Stimulated activated CD4-positive, alpha-beta T cell treated with anti-CD3 and anti-CD28 coated beads, Interleukin-2, amount 100 ng/mL, for 24 hours (primary cell): ENCODE measurements around the gene CD82.
A peak's percentile ranks its signal among the peaks of the same experiment; 100 is the strongest.

Experiments used
- DNase-seq, 2 donors: peaks; one replicate each; pipeline ENCODE4 v3.0.0-alpha.2; 2020

CD82 gene

DNA sequence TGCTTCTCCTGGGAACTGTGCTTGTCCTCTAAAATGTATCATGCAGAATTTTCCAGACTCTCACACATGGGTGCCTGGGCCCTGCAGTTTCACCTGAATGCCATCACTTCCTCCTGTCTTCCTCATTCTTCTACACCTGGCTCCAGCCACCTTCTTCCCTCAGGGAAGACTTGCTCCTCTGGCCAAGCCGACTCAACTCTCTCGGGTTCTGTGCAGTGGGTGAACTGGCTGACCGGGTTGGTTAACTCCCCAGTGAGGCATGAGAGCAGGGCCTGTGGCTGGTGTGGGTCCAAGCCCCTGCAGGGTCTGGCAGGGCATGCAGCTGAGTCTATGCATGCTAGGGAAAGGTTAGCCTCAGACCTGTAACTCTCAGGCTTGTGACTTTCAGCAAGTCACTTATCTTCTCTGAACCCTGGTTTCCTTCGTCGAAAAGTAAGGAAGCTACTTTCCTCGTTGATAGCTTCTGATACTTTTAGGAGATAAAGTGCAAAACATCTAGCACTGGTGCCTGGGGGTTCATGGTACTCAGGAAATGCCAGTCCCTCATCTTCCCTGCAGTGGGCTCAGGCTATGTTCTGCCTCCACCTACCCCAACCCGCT lies 11.9 kb downstream of the CD82 start:
- no peak for DNase-seq

- DNase-seq, result no peak
These were observed 12.8 kb downstream of the CD82 start for GRCh38 chr11:44578279-44578678.

DNA sequence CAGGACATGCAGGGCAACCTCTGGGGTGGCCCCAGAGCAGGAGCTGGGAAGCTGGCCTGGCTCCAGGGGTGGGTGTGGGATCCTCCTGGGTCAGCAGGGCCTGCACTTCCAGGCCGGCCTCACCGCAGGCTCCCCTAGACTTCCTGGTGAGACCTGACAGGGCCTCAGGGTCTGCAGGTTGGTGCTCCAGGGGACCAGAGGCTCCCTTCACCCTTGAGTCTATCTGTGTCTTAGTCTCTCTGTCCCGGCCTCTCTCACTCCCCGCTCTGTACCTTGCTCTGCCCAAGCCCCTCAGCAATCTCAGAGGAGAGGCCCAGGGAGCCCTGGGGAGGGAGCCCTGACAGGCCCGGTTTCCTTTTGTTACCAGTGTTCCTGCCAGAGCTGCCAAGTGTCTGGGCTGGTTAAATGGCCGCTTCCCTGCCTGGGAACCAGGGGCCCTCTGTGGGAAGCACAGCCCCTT lies 13.9 kb downstream of the CD82 start:
- no peak for DNase-seq

DNA sequence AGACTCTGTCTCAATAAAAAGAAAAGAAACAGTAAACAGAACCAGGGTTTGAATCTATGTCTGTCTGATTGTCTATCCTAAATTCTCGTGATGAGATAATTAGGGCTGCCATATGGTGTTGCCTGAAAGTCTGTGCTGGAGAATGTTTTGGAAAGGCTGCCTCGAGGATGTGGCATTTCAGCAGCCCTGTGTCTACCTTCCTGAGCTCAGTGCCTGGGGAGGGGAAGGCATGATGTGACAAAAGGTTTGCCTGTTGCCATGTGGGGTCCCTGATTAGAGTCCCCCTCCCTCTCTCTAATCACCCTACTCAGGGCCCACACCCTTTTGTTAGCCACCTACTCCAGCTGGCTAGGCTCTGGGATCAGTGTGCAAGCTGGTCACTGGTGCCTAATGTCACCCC lies 15.2 kb downstream of the CD82 start:
- no peak for DNase-seq

DNA sequence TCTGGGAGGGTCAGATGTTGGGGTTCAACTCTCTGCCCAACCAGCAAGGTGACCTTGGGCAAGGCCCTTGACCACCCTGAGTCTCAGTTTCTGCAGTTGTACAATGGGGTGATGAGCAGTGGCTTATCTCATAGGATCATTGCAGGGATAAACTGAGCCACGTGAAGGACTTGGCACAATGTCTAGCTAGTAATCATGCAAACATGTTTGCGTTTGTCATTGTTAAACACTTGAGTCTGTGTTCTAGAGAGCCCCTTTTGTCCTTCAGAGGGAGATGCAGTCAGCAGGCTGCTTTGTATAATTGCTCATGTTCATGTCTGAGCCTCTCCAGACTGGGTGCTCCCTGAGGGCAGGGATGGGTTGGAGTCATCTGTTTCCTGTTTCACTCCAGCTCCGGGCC lies 15.8 kb downstream of the CD82 start:
- DNase-seq, result no peak

GRCh38 chr11:44582641-44583352 lies 17.3 kb downstream of the CD82 start:
- DNase-seq, result no peak

- DNase-seq, result no peak
These were observed 17.8 kb downstream of the CD82 start for GRCh38 chr11:44583353-44583669.

DNA sequence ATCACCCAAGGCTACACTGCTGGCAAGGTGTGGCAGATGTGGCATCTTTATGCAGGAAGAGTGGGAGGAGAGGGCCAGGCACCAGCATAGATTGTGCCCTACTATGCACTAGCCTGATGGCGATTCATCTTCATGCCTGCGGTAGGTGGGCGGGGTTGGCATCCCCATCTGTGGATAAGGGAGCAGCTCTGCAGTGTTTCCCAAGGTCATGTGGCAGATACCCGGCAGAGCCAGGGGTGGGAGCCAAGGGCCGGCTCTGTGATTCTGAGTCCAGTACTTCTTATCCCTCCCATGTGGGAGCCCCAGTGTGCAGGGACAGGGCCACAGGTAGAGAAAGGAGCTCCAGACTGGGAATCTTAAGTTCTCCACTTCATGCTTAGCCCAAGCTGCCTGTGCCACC lies 20.0 kb downstream of the CD82 start:
- DNase-seq, result no peak

DNA sequence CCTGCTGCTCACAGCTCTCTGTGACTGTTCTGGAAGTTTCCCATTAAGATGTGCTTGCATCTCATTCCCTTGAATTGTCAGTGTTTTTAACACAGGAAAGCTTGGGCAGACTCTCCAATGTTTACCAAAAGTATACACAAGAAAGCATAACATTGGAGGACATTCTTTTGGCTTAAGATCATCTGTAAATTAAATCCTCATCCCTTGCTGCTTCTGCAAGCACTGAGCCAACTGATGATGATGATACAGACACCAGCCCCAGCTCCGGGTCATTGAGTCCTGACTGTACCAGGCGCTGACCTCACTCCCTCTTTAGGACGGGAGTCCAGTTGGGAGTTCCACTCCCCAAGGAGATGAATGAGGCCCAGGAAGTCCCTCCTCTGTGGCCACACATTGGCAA lies 23.8 kb downstream of the CD82 start:
- no peak for DNase-seq

GRCh38 chr11:44590769-44591168 lies 25.3 kb downstream of the CD82 start:
- no peak for DNase-seq

DNA sequence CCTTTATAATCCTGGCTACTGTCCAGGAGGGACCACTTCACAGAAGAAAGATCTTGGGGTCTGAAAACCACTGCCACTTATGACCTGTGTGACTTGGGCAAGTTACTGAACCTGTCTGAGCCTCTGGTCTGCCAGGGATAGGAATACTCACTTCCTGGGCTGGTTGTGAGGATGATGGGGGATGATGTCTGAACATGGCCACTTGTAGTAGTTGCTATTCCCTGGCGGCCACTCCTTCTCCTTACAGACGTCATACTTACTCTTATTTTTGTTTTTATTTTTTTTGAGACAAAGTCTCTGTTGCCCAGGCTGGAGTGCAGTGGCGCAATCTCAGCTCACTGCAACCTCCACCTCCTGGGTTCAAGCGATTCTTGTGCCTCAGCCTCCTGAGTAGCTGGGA lies 26.1 kb downstream of the CD82 start:
- no peak for DNase-seq

- DNase-seq, result no peak
These were observed 26.9 kb downstream of the CD82 start for GRCh38 chr11:44592125-44592940.

GRCh38 chr11:44593251-44593650 lies 27.8 kb downstream of the CD82 start:
- no peak for DNase-seq

DNA sequence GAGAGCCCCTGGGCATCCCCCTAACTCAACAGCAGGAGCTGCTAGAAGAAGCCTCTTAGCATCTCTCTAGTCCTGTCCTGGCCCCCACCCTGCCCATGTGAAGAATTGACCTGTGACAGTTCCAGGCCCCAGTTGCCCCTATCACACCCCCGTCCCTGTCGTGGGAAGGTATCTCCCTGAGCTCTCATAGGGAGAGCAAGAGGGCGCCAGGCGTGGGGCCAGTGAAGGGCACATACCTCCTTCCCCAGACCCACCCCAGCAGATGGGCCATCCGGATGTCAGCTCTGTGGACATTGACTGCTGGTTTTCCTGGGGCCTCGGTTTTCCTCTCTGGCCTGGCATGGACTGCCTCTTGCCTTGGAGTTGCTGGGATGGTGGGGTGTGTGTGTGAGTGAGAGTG lies 29.5 kb downstream of the CD82 start:
- no peak for DNase-seq

- DNase-seq, result no peak
These were observed 30.5 kb downstream of the CD82 start for GRCh38 chr11:44595964-44596381.

- DNase-seq, result peak; percentile 69 to 76
These were observed 31.2 kb downstream of the CD82 start for GRCh38 chr11:44596525-44597276.

- no peak for DNase-seq
These were observed 32.0 kb downstream of the CD82 start for GRCh38 chr11:44597358-44598012.

- no peak for DNase-seq
These were observed 33.4 kb downstream of the CD82 start for GRCh38 chr11:44598831-44599230.

GRCh38 chr11:44600261-44600660 lies 34.8 kb downstream of the CD82 start:
- DNase-seq, result no peak

DNA sequence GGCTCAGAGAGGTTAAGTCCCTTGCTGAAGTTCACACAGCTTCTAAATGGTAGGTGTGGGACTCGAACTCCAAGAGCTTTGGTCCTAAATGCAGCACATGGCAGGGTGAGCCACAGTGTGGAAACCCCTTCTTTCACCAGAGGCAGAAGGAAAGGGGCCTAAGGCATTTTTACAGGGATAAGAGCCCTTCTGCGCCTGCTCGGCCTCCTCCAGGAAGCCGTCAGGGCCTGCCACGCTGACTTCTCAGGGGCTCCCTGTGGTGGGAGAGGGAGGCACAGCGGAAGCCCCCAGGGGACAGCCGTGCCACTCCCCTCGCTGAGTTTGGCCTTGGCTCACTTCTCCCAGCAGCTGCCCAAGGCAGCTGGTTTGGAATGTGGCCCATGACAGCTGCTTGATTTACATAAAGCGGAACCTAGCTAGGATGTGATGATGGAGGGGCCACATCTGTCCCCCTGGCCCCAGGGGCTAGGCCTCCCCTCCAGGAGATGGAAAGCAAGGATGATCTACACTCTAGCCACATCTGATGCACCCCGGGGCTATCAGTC lies 35.4 kb downstream of the CD82 start:
- DNase-seq, result no peak

GRCh38 chr11:44601471-44602370 lies 36.3 kb downstream of the CD82 start:
- DNase-seq, result peak; percentile 35 to 37
